ENCODE data around the gene PLCXD1.
"Not testable (repeated sequence)": the region's sequence is repeated elsewhere in the genome, so short reads cannot be mapped to it uniquely, and the experiment has no call there.

PLCXD1 gene

GRCh38 chrX:291411-291901 is 10.3 kb downstream of the PLCXD1 start:
- DNase-seq (ENCODE audit: low spot score), result no peak

GRCh38 chrX:292900-293897 is 12.0 kb downstream of the PLCXD1 start:
- DNase-seq (ENCODE audit: low spot score), result no peak

GRCh38 chrX:295136-295535 is 14.0 kb downstream of the PLCXD1 start:
- DNase-seq (ENCODE audit: low spot score), result no peak

- DNase-seq (ENCODE audit: low spot score), result no peak
Measured at GRCh38 chrX:298993-299392, 17.8 kb downstream of the PLCXD1 start.

GRCh38 chrX:300334-300733 is 19.2 kb downstream of the PLCXD1 start:
- no peak for DNase-seq (ENCODE audit: low spot score)

- no peak for DNase-seq (ENCODE audit: low spot score)
Measured at GRCh38 chrX:302975-303374, 21.8 kb downstream of the PLCXD1 start.

GRCh38 chrX:305781-306613 is 24.8 kb downstream of the PLCXD1 start:
- not testable (repeated sequence) for DNase-seq (ENCODE audit: low spot score)

GRCh38 chrX:306614-307251 is 25.6 kb downstream of the PLCXD1 start:
- DNase-seq (ENCODE audit: low spot score), result not testable (repeated sequence)

- DNase-seq (ENCODE audit: low spot score), result no peak
Measured at GRCh38 chrX:307261-308111, 26.3 kb downstream of the PLCXD1 start.

GRCh38 chrX:308821-309520 is 27.8 kb downstream of the PLCXD1 start:
- no peak for DNase-seq (ENCODE audit: low spot score)

- DNase-seq (ENCODE audit: low spot score), result no peak
Measured at GRCh38 chrX:310621-311155, 29.5 kb downstream of the PLCXD1 start.

GRCh38 chrX:311156-312129 is 30.3 kb downstream of the PLCXD1 start:
- DNase-seq (ENCODE audit: low spot score), result no peak

GRCh38 chrX:312621-313331 is 31.6 kb downstream of the PLCXD1 start:
- DNase-seq (ENCODE audit: low spot score), result no peak

GRCh38 chrX:313546-313945 is 32.4 kb downstream of the PLCXD1 start:
- DNase-seq (ENCODE audit: low spot score), result no peak

- DNase-seq (ENCODE audit: low spot score), result no peak
Measured at GRCh38 chrX:314049-314448, 32.9 kb downstream of the PLCXD1 start.

- DNase-seq (ENCODE audit: low spot score), result no peak
Measured at GRCh38 chrX:314781-315595, 33.8 kb downstream of the PLCXD1 start.
